Ascending aorta (tissue), 2 donors: ENCODE measurements around the gene LRRC38. TPM values are rescaled to one million over a fixed set of nuclear protein-coding genes. Genes with fewer than 3 reads are reported as not detected.

Experiments
- DNase-seq, 2 donors: peaks; one replicate each; pipeline ENCODE4 v3.0.0-alpha.2; 2019; ENCODE audit warnings: low spot score in 2 of 2
- H3K27ac ChIP-seq, 2 donors: fragments of 200-600 bp; sonication (generic); one replicate each; pipeline ENCODE4 v1.5.1; 2016 to 2017; ENCODE audit warnings: mild to moderate bottlenecking in 1 of 2
- H3K27me3 ChIP-seq: fragments of 200-600 bp; sonication (generic); one replicate; pipeline ENCODE4 v1.5.1; 2017
- H3K36me3 ChIP-seq, 2 donors: fragments of 200-600 bp; sonication (generic); one replicate each; pipeline ENCODE4 v1.5.1; 2016
- H3K4me1 ChIP-seq, 2 donors: fragments of 200-600 bp; sonication (generic); one replicate each; pipeline ENCODE4 v1.5.1; 2016 to 2017; ENCODE audit warnings: mild to moderate bottlenecking in 1 of 2
- H3K4me3 ChIP-seq, 2 donors: fragments of 200-600 bp; sonication (generic); one replicate each; pipeline ENCODE4 v1.5.1; 2016 to 2017; ENCODE audit warnings: mild to moderate bottlenecking in 1 of 2
- H3K9me3 ChIP-seq, 2 donors: fragments of 200-600 bp; sonication (generic); one replicate each; pipeline ENCODE4 v1.5.1; 2016
- intact Hi-C: fragments of 100-400 bp; cut with DNase I; formaldehyde crosslinking; loops from one replicate; pipeline ENCODE4 v1.15.1; 2023
- total RNA-seq: library from RNA; depleted of rRNA; stranded (reverse); fragments of >200 nt; gene quantifications from one replicate; pipeline ENCODE4 v1.1.0, GENCODE V29; 2016
- TF ChIP-seq, protein P1 (sequence below), 3 experiments: fragments of 200-600 bp in 2 of 3; fragments of 450-650 bp in 1 of 3; sonication (generic) in 2 of 3; IDR thresholded peaks; one replicate each; pipeline ENCODE4 v1.5.1; 2016 to 2019; ENCODE audit warnings: antibody characterized with exemption in 3 of 3, mild to moderate bottlenecking in 1 of 3, moderate library complexity in 1 of 3

LRRC38 gene
- total RNA-seq, 1 donor from 2014 or later: not detected

- DNase-seq: no peak
- Histone ChIP-seq H3K4me1 (no peaks in the 10 kb centered on the region), H3K27me3 (no peaks in the 10 kb centered on the region), H3K4me3 (no peak overlapping the region), H3K36me3 (no peaks in the 10 kb centered on the region), H3K9me3 (no peaks in the 10 kb centered on the region), H3K27ac (no peak overlapping the region)
- intact Hi-C loops: no loop called here
- TF ChIP-seq, protein P1, sequence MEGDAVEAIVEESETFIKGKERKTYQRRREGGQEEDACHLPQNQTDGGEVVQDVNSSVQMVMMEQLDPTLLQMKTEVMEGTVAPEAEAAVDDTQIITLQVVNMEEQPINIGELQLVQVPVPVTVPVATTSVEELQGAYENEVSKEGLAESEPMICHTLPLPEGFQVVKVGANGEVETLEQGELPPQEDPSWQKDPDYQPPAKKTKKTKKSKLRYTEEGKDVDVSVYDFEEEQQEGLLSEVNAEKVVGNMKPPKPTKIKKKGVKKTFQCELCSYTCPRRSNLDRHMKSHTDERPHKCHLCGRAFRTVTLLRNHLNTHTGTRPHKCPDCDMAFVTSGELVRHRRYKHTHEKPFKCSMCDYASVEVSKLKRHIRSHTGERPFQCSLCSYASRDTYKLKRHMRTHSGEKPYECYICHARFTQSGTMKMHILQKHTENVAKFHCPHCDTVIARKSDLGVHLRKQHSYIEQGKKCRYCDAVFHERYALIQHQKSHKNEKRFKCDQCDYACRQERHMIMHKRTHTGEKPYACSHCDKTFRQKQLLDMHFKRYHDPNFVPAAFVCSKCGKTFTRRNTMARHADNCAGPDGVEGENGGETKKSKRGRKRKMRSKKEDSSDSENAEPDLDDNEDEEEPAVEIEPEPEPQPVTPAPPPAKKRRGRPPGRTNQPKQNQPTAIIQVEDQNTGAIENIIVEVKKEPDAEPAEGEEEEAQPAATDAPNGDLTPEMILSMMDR (IDR thresholded peaks at IDR 0.05): no peak
Observed at GRCh38 chr1:13536571-13536970, 22.8 kb upstream of the LRRC38 start.

- DNase-seq: no peak
- H3K4me3 ChIP-seq: no peak overlapping the region
- H3K9me3 ChIP-seq: no peaks in the 10 kb centered on the region
- H3K27me3 ChIP-seq: no peaks in the 10 kb centered on the region
- no peaks in the 10 kb centered on the region for H3K4me1 ChIP-seq
- no peaks in the 10 kb centered on the region for H3K36me3 ChIP-seq
- intact Hi-C loops: no loop called here
- no peak overlapping the region for H3K27ac ChIP-seq
- TF ChIP-seq, protein P1 (IDR thresholded peaks at IDR 0.05): no peak
Observed at GRCh38 chr1:13535227-13535626, 21.4 kb upstream of the LRRC38 start.

DNA sequence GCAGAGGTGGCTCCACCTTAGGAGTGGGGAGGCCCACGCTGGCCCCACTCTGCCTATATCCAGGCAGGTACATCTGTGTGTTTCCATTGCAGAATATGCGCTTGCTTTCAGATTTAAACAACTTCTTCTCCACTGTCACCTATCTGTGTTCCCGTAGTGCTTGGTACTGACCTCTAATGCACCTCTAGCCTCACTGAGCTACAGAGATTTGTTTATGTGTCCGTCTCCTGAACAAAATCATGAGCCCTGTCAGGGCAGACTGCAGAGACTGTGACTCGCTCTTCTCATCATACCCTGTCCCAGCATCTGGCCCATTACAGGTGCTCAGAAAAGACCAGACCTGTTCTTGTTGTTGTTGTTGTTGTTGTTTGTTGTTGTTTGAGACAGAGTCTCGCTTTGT, 14.5 kb upstream of the LRRC38 start:
- Histone ChIP-seq H3K9me3 (no peaks in the 10 kb centered on the region), H3K4me3 (no peak overlapping the region), H3K27me3 (no peaks in the 10 kb centered on the region), H3K4me1 (no peaks in the 10 kb centered on the region), H3K36me3 (no peaks in the 10 kb centered on the region), H3K27ac (no peak overlapping the region)
- DNase-seq: no peak
- intact Hi-C loops: no loop called here
- TF ChIP-seq, protein P1 (IDR thresholded peaks at IDR 0.05): no peak

GRCh38 chr1:13523780-13524477, 10.1 kb upstream of the LRRC38 start:
- H3K27ac ChIP-seq: no peak overlapping the region
- TF ChIP-seq, protein P1 (IDR thresholded peaks at IDR 0.05): no peak
- no peaks in the 10 kb centered on the region for H3K4me1 ChIP-seq
- H3K4me3 ChIP-seq: no peak overlapping the region
- no peaks in the 10 kb centered on the region for H3K27me3 ChIP-seq
- H3K9me3 ChIP-seq: no peaks in the 10 kb centered on the region
- no peak for DNase-seq
- no peaks in the 10 kb centered on the region for H3K36me3 ChIP-seq
- intact Hi-C loops: no loop called here

DNA sequence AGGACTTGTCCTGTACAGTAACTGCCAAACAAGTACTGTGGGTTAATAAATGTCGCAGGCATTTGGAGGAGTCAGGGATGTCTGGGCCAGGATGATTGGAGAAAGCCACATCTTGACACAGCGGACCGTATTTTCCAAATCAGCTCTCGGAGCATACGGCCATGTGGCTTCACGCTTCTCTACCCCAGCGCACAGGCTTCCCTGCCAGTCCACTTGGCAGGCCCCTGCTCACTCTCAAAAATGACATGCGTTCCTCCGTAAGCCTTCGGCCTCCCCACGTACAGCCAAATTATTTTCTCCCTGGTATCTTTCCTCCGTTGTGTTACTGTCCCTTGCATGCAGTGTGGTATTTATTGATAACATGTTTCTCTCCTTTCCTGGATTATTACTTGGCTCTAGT, 7.2 kb upstream of the LRRC38 start:
- Histone ChIP-seq H3K36me3 (no peaks in the 10 kb centered on the region), H3K4me1 (no peaks in the 10 kb centered on the region), H3K9me3 (no peaks in the 10 kb centered on the region), H3K27me3 (no peaks in the 10 kb centered on the region), H3K27ac (no peak overlapping the region), H3K4me3 (no peak overlapping the region)
- no peak for DNase-seq
- intact Hi-C loops: no loop called here
- TF ChIP-seq, protein P1 (IDR thresholded peaks at IDR 0.05): no peak
